Retina (tissue), 1 donor: ENCODE results near the gene DDR1.

Source experiments
- DNase-seq: peaks from one replicate; pipeline ENCODE4 v3.0.0-alpha.2; 2016

DDR1 gene

DNA sequence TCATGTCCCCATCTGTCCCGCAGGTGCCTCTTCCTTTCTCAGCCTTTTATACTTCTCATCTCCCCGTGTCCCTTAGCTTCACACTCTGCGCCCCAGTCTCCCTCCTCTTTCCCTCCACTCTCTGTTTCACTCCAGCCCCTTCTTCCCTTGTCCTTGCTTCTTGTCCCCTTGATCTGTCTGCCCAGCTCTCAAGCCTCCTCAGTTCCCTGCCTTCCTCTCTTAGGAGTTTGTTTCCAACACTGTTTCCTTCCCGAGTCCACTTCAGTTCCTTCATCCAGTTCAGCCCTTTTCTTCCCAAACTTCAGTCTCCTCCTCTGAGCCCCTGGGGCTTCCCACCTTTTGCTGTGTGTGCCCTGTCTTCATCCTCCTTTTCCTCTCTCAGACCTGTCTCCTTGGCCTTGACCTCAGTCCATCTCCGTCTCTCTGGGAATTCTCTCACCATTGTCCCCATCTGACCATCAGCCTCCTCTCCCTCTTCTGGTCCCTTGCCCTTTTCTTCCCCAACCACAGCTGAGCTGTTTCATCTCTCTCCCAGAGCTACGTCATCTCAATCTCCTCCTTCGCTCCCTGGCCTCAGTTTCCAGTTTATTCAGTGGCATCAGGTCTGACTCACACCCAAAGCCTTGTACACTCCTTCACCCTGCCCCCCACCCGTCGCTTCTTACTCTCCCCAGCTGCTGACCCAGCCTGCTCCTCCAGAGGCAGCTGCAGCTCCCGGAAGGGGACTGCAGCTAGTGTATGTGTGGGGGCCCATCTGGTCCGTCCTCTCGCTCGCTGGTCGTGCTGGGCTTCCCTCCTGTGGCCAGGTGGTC lies 2.7 kb upstream of the DDR1 start:
- peak; percentile 71 for DNase-seq

DNA sequence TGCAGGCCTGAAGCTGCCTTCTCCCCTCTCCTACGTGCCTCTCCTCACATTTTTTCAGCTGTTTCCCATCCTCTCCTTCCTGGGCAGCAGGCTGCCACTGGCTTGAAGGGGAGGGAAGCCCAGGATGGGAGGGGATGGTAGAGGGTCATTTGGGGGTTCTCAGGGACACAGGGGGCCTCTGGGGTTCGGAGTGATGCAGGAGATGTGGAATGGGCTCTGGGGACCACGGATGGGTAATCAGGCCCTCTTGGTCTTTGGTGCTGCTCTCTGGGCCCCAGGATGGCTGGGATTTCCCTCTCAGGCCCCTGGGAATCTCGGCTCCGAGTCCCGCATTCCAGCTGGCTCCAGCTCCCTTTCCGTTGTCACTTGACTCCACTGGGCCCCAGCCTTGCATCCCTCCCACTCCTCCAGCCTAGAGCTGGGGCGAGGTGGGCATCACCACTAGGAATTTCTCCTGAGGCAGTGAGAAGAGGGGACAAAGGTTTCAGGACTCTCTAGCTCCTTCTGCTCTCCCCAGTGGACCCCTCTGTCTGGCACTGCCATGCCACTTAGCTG lies 2.0 kb upstream of the DDR1 start:
- DNase-seq = no peak

DNA sequence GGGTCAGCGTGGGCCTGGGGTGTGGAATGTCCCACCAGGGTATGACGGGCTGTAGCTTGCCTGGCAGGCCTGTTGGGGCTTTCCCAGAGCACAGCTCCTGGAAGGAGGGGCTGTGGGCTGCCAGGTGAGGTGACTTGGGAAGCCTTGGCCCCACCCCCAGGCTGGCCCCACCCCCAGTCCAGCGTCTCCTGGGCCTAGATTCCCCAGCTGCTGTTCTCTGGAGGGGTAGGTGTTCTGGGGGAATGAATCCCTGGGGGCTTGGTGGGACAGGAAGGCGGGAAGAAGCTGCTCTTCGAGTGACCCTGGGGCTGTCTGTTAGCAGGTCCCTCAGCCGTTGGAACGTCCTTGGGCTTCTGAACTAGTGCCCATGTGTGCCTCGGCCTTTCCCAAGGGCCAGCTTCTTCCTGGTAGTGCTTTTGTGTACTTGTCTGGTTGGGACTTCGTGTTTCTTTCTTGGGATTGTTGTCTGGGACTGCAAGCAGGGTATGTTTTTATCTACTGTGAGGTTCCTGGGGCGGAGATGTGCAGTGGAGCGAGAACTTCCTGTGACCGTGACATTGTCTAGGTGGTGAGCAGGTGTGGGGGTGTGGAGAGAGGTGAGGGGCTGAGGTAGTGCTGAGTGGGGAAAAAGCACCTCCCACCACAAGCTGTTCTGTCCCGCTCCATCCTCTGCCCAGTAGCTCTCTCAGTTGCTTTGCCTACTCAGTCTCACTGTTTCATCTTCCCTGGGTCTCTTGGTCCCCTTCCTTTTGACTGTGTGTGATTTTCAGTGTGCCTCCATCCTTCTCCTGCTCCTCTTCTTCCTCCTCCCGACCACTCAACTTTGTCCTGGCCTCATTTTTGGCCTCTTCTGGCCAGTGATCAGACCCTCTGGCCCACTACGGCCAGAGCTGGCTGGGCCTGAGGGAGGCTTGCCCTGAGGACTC lies 1.3 kb upstream of the DDR1 start:
- peak; percentile 61 for DNase-seq

DNA sequence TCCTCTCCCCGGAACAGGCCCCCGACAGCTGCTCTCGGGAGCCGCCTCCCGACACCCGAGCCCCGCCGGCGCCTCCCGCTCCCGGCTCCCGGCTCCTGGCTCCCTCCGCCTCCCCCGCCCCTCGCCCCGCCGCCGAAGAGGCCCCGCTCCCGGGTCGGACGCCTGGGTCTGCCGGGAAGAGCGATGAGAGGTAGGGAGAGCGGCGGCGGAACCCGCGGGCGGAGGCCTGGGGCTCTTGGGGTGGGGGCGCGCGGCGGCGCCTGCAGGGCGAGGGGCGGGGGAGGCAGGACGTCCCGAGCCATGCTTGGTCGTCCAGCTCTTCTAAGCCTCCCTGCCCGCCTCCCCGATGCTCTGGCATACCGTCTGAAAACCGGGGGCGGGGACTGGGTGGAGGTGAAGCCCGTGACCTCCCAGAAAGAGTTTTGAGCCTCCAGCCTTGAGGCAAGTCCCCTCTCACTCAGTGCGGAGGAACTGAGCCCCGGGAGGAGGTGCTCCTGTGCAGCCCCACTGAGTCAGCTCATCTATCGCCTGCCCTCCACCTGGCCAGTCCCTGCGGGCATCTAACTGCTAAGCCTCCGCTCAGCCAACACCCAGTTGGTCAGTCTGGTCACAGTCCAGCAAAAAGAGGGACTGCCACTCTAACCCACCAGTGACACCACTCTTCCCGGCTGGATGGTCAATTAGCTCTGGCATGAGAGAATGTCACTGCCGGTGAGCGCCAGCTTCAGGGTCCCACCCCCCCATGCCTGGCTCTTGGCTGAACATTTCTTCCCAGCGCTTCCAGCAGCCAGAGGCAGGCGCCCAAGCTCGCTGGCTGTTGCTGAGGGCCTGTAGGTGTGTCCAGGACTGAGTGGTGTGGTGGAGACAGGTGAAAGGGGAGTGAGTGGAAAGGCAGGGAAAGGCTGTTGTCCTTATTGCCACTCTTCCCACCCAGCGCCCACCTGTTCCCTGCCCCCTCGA lies 482 bp downstream of the DDR1 start:
- peak; percentile 74 for DNase-seq

DNA sequence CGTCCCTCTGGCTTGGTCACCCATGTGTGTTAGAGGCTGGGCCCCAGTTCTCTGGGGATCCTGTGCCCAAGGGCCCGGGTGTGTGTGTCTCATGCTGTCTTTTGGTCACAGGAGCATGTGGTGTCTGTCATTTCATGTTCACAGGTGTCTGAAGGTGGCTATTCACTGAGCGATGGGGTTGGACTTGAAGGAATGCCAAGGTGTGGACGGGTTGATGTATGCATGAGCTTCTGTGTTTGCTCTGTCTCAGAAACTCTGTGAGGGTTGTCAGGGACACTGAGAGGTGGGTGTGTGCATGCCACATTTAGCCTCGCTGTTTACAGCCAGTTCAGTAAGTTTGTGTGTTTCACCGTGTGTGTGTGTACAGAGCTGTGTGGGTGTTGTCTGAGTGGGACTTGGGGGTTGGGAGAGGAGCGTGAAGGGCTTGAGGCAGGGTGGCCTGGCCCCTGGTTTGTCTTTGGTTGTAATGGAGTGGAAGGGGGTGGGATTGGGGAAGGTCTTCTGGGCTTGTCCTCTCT lies 1.2 kb downstream of the DDR1 start:
- DNase-seq = no peak

DNA sequence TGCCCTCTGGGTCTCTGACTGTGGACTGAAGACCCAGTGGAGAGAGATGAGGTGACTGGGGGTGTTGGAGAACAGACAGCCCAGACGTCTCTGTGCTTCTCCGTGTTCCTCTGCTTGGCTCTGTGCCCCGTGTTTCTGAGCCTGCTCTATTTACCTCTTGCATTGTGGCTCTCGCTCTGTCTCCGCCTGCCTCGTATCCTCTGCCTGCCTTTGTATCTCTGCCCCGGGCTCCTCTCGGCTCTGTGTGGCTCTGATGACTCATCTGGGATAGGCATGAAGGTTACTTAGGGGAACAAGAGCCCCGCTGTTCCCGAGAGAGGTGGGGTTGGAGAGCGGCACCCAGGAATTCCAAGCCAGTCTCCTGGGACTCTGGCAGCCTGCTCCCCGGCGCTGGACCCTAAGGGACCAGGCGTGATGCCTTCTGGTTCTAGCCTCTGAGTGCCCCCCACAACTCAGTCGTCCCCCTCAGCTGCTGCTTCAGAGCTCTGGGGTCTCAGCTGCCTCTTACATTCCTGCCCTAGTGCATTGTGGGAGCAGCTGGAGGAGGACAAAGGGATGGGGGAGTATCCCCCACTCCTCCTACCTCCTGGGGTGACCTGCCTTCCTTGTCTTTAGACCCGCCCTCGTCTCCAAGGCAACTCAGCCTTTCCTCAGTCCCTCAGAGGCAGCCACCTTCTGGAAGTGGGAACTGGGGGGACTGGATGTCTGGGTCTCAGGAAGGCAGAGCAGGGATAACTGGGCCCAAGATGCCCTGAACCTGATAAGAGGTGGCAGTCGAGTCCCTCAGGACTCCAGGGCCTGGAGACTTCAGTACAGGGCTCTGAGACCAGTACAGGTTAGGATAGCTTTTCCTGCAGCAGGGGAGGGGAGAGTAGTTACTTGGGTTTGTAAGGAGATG lies 1.9 kb downstream of the DDR1 start:
- DNase-seq = peak; percentile 93

DNA sequence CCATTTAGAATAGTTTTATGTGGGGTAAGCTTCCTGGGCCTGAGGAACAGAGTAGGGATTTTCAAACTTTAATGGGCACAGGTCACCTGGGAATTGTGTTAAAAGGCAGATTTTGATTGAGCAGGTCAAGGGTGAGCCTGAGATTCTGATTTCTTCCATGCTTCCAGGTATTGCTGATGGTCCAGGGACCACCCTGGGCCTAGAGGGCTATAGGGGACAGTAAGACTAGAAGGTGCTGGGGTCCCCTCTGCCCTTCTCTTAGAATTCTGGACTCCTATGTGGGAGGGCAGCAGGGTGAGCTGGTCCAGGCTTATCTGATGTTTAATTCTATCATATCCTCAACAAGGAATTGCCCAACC lies 2.6 kb downstream of the DDR1 start:
- no peak for DNase-seq

DNA sequence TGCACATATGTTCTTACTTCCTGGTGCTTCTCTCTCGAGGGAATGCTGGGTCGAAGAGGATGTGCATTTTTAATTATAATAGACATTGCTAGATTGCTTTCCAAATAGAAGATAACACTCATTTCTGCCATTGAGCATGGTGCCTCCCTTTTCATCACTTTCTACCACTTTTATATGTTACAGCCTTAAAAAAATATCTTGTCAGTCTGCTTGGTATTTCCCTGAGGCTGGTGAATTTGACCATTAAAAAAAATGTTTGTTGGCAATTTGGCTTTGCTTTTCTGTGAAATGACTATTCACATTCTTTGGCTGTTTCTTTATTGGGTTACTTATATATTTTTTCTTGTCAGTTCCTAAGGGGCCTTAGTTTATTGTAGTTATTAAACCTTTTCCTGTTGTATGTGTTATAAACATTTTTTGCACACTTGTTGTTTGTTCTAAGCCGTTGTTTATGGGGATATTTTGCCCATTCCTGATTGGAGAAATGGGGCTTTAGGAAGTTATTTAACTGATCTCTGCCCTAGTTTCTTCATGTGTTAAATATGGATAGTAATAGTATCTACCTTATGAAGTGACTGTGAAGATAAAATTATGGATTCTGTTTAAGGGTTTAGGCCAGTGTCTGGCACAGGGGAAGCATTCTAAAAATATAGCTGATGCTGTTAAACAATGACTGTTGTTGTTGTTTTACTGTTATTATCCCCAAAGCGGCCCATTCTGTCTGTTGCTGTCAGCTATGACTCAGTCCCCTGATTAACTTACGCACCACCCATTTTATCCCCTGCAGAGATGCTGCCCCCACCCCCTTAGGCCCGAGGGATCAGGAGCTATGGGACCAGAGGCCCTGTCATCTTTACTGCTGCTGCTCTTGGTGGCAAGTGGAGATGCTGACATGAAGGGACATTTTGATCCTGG lies 3.8 kb downstream of the DDR1 start:
- DNase-seq = no peak

DNA sequence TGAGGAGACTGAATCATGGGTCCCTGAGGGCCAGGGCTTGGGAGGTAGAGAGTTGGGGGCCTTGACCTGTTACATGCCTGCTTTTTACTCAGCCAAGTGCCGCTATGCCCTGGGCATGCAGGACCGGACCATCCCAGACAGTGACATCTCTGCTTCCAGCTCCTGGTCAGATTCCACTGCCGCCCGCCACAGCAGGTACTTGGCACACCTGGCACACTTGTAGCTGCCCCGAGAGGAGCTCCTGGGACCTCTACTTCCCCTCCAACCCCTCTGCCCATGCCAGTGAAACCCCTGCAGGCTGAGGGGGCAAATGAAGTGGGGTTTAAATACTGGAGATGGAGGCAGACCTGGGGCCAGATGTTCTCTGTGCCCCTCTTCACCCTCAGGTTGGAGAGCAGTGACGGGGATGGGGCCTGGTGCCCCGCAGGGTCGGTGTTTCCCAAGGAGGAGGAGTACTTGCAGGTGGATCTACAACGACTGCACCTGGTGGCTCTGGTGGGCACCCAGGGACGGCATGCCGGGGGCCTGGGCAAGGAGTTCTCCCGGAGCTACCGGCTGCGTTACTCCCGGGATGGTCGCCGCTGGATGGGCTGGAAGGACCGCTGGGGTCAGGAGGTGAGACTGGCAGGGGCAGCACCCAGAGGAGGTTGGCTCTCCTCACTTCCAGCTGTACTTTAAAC lies 4.6 kb downstream of the DDR1 start:
- DNase-seq = no peak

DNA sequence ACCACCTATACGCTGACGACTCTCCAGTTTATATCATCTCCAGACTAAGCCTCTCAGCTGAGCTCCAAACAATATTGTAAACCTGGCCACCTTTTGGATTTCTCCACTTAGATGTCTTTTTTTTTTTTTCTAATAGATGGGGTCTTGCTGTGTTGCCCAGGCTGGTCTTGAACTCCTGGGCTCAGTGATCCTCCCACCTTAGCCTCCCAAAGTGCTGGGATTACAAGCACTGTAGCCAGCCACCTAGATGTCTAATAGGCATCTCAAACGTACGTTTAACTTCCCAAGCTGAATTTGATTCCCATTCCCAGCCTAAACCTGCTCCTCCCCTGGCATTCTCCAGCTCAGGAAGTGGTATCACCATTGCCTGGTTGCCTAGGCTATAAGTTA lies 5.2 kb downstream of the DDR1 start:
- no peak for DNase-seq

DNA sequence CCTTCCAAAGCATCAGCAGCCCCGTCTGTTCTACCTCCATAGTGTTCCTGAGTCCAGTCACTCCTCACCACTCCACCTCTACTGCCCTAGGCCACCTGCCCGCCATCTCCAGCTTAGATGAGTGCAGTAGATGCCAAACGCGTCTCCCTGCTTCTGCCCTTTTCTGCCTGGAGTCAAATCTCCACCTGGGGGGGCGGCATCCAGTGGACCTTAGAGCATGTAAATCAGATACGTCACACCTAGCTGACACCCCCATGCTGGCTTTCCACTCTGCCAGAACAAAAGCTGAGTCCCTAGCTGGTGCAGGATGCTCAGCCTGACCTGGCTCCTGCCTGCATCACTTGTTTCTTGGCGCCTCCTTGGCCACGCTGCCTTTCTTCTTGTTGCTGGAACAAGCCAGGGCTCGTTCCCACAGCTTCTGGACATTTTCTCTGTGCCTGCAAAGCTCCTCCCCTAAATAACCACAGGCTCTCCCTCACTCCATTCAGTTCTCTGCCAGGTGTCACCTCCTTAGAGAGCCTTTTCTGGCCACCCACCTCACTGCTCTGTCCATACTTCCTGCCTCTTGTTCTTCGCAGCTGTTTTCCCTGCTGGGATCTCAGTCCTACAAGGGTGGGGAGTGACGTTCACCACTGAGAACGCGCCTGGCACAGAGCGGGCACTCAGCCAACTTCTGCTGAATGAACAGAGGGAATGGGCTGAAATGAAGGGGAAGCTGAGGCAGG lies 5.8 kb downstream of the DDR1 start:
- no peak for DNase-seq

DNA sequence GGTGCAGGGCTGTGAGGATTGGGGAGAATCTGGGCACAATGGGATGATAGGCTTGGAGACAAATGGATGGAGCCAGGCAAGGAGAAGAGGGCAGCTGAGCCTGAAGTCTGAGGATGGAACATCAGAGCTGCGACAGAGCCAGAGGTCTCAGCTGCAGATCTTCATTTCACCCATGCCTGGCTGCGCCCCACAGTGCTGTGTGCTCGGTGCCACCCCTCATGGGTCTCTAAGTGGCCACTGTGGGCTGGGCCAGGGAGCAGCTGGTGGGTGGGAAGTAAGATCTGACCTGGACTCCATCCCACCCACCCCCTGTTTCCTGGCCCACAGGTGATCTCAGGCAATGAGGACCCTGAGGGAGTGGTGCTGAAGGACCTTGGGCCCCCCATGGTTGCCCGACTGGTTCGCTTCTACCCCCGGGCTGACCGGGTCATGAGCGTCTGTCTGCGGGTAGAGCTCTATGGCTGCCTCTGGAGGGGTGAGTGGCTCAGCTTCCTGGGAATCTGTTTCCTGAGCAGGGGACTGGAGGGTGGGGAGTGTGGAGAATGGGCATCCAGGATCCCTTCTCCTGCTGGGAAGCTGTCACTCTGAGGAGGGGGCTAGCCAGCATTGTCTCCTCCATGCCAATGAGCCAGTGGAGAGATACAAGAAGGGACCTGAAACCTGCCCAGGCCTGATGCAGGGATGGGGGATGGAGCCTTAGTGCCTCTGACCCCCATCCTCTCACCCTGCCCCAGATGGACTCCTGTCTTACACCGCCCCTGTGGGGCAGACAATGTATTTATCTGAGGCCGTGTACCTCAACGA lies 6.5 kb downstream of the DDR1 start:
- DNase-seq = no peak

DNA sequence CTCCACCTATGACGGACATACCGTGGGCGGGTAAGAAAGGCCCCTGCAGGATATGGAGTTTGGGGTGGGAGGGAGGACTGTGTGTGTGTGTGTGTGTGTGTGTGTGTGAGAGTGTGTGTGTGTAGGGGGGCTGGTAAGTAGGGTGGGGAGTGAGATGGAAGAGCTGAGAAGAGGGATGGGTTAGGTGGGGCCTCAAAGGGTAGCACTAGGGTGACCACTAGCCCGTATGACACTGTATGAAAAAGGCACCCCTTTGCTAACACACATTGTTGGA lies 7.1 kb downstream of the DDR1 start:
- DNase-seq = no peak

DNA sequence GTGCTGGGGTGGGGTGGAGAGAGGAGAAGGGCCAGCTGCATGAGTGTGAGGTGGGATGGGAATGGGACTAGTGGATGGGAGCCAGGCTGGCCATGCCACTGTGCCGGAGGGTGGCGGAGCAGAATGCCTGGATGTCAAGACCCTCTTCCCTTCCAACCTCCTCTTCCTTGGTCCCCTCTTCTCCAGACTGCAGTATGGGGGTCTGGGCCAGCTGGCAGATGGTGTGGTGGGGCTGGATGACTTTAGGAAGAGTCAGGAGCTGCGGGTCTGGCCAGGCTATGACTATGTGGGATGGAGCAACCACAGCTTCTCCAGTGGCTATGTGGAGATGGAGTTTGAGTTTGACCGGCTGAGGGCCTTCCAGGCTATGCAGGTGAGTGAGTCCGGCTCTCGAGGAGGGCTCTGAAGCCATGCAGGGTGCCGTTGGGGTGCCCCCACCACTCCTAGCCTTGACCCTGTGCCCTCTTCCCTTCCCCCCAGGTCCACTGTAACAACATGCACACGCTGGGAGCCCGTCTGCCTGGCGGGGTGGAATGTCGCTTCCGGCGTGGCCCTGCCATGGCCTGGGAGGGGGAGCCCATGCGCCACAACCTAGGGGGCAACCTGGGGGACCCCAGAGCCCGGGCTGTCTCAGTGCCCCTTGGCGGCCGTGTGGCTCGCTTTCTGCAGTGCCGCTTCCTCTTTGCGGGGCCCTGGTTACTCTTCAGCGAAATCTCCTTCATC lies 7.7 kb downstream of the DDR1 start:
- no peak for DNase-seq

DNA sequence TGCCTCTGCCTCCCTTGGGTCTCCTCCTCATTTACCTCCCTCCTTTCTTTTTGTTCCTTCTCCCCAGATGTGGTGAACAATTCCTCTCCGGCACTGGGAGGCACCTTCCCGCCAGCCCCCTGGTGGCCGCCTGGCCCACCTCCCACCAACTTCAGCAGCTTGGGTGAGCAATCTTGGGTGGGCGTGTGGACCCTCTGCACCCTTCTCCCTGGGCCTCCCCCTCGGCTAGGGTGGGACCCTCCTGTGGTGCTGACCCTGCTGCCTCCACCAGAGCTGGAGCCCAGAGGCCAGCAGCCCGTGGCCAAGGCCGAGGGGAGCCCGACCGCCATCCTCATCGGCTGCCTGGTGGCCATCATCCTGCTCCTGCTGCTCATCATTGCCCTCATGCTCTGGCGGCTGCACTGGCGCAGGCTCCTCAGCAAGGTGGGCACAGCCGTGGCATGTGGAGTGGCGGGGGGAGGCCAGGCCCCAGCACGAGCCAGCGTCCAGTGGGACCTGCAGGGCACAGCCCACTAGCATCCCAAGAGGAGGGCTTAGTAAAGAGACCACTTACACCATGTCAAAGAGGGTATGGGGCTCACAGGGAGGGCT lies 8.8 kb downstream of the DDR1 start:
- DNase-seq = no peak

DNA sequence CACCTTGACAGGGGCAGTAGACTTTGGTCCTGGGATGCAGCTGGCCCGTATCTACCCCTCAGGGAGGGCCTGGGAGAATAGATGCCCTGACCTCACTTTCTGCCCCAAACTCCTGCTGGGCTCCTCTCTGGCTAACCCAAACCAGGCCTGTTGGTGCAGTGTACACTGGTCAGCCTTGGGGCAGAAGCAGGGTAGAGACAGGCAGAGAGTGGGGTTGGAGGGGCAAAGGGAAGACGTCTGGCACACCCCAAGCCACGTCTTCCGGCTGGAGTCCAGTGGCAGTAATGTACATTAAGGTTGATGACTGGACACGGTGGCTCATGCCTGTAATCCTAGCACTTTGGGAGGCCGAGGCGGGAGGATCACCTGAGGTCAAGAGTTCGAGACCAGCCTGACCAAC lies 9.3 kb downstream of the DDR1 start:
- DNase-seq = no peak

DNA sequence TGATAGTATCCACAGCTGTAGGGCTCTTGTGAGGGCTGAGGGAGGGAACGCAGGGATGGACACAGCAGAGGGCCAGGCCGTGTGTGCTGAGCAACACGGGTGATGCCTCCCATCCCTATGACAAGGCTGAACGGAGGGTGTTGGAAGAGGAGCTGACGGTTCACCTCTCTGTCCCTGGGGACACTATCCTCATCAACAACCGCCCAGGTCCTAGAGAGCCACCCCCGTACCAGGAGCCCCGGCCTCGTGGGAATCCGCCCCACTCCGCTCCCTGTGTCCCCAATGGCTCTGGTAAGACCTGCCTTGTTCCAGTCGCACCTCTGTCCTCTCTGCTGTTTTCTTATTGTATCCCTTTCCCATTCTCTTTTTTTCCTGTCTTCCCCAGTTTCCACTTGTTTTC lies 10.1 kb downstream of the DDR1 start:
- DNase-seq = no peak
